GM21528 (cell line): ENCODE measurements around the gene PPP1R2C.

Source experiments
- ATAC-seq: cut with Tn5 transposase; IDR thresholded peaks from one replicate; pipeline ENCODE4 v1.9.1; 2021; ENCODE audit warnings: mild to moderate bottlenecking, moderate library complexity; ENCODE audit not compliant: unreplicated experiment, low FRiP score

PPP1R2C gene

DNA sequence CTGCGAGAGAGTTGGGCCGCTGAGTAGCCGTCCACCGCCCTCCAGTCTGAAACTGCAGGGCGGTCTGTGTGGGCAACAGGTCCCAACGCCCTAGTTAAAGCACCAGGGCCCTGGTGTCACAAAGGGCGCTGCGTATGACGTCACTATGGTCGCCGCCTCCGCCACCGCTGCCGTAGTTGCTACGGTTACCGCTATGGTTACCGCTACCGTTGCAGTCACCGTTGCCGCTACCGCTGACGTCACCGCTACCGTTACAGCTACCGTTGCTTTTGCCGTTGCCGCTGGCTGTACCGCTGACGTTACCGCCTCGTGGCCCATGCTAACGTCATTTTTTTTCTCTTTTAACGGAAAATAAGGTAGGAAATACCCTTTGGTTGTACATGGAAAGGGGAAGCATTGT, at the start of gene PPP1R2C:
Gene PPP1R2C (minus strand): TSS at position 68 of the 400 bp plus-strand sequence. CDS start 84 bp downstream, outside the sequence.
- no peak for ATAC-seq

- no peak for ATAC-seq
Observed at GRCh38 chrX:42825201-42825600, 47.2 kb upstream of the PPP1R2C start.

DNA sequence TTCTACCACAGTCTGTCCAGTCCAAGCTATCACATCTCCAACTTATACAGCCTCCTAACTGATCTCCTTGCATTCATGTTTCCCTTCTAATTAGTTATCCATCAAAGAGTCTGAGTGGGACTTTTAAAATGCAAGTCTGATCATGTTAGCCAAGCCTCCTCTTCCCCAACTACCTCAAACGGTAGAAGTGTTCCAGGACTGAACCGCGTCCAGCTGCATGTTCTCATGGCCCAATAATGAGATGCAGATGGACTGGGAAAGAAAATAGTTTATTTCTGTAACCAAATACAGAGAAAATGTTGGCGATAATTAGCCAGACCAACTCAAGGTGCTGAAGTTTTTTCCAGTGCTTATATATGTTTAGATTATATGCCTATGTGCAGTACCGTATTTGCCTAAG, 46.6 kb upstream of the PPP1R2C start:
- no peak for ATAC-seq

DNA sequence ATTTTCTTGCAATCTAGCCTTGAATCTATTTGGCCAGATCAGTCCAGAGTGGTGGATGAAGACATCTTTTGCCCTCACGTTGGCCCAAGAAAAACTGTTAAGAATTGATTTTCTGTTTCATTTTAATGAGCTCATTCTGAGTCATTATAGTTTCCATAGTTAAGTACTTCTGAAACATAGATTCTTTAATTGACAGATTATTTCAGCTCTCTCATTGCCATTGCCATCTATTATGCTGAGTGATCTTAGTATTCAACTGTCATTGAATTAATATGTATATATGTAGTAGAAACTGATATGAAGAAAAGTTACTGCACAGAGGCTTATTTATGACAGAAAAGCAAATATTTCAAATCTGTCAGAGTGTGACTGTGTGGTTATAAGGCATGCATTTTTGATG, 45.5 kb upstream of the PPP1R2C start:
- no peak for ATAC-seq

DNA sequence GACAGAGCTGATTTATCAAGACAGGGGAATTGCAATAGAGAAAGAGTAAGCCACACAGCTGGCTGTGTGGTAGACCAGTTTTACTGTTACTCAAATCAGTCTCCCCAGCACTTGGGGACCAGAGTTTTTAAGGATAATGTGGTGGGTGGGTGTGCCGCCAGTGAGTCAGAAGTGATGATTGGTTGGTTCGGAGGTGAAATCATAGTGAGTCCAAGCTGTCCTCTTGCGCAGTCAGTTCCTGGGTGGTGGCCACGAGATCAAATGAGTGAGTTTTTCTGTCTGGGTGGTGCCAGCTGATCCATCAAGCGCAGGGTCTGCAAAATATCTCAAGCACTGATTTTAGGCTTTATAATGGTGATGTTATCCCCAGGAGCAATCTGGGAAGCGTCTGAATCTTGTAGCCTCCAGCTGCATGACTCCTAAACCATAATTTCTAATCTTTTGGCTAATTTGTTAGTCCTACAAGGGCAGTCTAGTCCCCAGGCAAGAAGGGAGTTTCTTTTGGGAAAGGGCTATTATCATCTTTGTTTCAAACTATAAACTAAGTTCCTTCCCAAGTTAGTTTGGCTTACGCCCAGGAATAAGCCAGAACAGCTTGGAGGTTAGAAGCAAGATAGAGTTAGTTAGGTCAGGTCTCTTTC, 44.0 kb upstream of the PPP1R2C start:
- no peak for ATAC-seq

- no peak for ATAC-seq
Observed at GRCh38 chrX:42818151-42818921, 40.4 kb upstream of the PPP1R2C start.

GRCh38 chrX:42809569-42809968, 31.6 kb upstream of the PPP1R2C start:
- ATAC-seq, result no peak

GRCh38 chrX:42807393-42807792, 29.4 kb upstream of the PPP1R2C start:
- no peak for ATAC-seq

- ATAC-seq, result no peak
Observed at GRCh38 chrX:42804524-42804923, 26.6 kb upstream of the PPP1R2C start.

- ATAC-seq, result no peak
Observed at GRCh38 chrX:42803320-42803719, 25.4 kb upstream of the PPP1R2C start.

- no peak for ATAC-seq
Observed at GRCh38 chrX:42797651-42798269, 19.8 kb upstream of the PPP1R2C start.

GRCh38 chrX:42783451-42783850, 5.5 kb upstream of the PPP1R2C start:
- no peak for ATAC-seq

- no peak for ATAC-seq
Observed at GRCh38 chrX:42776195-42776594, 1.8 kb downstream of the PPP1R2C start.

GRCh38 chrX:42772874-42773273, 5.1 kb downstream of the PPP1R2C start:
- no peak for ATAC-seq

DNA sequence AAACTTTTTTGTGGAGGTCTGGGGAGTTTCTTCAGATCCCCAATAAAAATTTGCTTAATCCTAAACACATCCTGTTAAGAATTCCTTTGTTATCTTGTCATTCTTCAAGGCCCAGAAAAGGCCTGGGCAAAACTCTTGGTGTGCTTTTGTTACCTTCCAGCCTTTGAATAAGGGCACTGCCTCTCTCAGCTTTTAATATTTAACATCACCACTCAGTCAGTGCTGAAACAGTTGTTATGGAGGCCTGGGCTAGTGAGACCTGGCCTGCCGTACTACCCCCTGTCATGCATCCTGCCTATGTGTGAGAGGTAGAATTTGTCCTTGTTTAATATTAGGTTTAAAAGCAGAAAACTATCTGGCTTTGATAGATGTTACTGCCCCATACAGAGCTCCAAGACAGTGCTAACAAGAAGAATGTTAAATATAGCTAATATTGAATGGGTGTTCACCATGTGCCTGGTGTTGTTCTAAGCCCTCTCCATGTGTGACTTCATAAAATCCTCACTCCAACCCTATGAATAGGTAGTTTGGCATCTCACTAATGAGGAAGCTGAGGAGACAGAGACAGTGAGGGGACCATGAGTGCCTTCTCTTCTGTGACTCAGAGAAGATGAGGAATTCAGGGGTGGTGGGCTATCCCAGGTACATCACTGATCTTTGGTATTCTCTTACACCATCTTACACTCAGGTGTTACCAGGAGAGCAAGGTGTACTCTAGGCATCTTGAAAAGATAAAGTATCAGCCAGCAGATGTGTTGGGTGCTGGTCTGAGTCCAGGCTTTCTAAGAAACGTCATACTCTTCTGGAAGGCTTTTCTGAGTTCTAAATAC, 6.2 kb downstream of the PPP1R2C start:
- ATAC-seq, result no peak

DNA sequence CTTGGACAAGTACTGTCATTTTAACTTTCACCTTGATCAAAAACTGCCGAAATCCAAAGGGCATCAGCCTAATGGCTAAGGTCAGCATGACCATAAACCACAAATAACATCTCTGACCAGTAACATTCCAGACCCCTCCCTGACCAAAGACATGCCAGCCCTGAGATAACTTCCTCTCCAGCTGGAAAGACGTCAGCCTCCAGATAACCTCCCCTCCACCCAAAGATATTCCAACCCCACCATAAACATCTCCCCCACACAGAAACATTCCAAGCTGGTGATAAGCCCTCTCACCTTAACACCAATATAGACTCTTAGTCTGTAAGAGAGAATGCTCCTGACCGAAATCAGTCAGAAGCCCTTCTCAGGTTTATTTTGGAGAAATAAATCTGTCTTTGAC, 7.4 kb downstream of the PPP1R2C start:
- ATAC-seq, result no peak

DNA sequence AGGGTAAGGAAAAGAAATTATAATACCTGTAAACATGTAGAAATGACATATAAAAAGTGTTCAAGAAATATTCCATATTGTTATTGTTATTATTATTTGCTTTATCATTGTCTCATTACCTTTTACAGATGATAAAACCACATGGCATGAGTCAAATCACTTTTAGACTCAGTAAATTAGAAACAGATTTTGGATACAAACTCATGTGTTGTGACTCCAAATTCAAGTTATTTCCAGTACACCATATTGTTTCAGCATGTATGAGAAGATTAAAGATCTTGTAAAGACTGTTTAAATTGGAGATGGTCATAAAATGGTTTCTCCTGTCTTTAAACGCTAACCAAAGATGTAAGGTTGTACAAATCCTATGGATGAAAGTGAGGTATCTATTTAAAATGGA, 18.1 kb downstream of the PPP1R2C start:
- no peak for ATAC-seq

DNA sequence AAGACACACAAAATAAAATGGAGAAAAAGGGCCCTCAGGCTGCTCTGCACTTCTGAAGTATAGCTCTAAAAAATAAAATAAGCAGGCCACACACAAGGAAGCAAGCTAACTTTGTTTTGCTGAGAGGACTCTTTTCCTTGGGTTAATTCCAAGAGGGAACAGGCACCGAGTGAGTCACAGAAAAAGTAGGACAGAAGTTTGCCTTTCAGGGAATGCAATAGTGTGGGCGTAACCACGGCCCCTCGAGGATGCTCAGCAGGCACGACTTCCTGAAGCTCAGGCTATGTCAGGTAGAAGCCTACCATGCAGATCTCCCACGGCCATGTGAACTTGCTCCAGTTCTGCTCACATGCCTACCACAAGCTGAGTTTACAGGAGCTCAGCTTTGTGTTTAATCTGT, 22.1 kb downstream of the PPP1R2C start:
- ATAC-seq, result no peak

DNA sequence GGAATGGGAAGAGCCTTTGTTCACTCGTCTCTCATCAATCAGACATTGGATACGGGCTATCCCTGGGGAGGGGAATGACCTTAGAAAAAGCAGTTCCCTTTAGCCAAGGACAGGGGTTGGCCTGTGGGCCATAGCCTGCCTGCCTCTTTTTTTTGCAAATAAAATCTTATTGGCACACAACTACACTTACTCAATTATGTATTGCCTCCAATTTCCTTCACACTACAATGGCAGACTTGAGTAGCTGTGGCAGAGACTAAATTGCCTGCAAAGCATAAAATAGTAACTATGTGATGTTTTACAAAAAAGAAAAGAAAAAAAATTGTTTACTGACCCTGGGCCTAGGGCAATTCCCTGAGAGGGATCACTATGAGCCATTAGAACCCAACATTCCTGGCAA, 23.4 kb downstream of the PPP1R2C start:
- no peak for ATAC-seq

DNA sequence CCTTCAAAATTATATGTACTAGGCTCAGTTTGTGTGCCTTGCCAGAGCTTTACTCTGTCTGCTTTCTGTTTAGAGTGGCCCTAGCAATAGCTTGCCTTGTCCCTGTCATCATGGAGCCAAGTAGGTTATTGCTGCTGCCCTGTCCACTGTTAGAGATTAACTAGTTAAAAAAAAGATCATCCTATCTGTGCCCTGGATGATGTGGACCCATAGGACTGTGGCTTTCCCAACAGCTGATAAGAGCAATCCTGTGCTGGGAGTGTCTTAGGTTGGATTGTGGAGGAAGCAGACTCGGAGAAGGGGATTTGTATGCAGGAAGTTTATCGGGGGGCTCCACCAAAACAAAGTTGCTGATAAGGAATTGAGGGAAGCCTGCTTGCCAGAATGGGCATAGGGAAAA, 23.8 kb downstream of the PPP1R2C start:
- ATAC-seq, result no peak

GRCh38 chrX:42752730-42753129, 25.2 kb downstream of the PPP1R2C start:
- no peak for ATAC-seq
